ENCODE data around the gene SHCBP1L. TPM values are rescaled to one million over a fixed set of nuclear protein-coding genes. Genes with fewer than 3 reads are reported as not detected.

Gene SHCBP1L
- polyA plus RNA-seq, 5 donors = 0.12 to 0.86 (median 0.45) TPM

DNA sequence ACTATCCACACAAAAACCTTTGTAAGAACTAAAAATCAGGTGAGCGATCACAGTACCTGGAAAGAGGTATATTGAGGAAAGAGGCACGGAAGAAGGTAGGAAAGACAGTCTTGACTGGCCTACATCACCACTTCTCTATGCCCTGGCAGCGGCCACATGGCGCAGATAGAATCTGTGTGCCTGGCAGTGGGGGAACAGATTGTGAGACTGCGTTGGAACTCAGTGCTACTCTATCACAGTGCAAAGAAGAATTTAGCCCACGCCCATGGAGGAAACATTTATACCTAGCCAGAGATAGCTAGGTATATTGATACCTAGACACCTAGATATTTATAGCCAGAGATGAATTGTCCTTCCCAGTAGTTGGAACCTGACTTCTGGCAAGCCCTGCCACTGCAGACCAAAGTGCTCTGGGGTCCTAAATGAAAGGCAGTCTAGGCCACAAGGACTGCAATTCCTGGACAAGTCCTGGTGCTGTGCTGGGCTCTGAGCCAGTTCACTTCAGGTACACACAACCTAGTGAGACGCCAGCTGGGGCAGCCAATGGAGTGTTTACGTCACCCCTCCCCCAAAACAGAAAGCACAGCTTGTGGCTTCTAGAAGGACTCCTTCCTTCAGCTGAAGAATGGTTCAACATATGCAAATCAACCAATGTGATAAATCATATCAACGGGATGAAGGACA, 61.9 kb downstream of the SHCBP1L start:
- DNase-seq = no peak

GRCh38 chr1:182889997-182890396, 63.0 kb downstream of the SHCBP1L start:
- no peak for DNase-seq

DNA sequence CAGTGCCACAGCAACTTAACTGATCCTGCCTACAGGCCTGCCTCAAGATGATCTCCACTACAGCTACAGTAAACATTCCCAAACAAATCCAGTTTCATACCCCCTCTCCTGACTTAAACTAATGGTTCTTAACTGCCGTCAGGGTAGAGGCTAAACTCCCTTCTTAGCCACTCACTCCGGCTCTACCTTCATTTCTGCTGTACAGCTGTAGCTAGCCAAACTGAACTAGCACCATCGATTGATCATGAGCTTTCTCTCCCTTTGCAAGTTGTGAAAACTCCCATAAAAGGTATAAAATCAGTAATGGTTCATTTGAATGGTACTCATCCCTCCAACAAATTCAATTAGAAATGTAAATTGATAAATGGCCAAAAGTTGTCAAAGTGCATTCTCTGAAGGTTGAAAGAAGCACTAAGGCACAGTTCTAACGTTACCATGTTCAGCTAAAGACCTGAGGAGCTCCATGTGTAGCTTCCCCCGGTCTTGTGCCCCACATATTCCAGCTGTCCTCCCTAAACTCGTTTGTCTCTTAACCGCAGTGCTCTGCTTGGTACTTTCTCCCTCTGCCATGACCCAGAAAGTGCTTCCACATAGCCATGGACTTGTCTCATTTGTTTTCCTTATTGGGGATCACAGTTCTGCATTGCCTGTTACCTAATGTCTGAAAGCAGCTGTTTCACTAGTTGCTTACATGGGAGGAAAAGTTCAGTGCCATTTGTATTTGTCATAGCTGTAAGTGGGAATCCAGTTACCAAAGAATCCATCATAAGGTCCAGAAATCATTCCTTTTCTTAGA, 64.0 kb downstream of the SHCBP1L start:
- no peak for DNase-seq

DNA sequence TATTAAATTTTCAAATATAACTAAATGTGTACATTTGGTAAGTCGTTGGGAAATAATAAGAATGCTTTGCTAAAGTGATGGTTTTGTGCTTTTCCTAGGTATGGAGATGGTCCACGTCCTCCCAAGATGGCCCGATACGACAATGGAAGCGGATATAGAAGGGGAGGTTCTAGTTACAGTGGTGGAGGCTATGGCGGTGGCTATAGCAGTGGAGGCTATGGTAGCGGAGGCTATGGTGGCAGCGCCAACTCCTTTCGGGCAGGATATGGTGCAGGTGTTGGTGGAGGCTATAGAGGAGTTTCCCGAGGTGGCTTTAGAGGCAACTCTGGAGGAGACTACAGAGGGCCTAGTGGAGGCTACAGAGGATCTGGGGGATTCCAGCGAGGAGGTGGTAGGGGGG, 66.0 kb downstream of the SHCBP1L start:
- DNase-seq = no peak

- DNase-seq = no peak
Measured at GRCh38 chr1:182885591-182885990, 67.4 kb downstream of the SHCBP1L start.

GRCh38 chr1:182884872-182885271, 68.1 kb downstream of the SHCBP1L start:
- DNase-seq = no peak

GRCh38 chr1:182877842-182878241, 75.1 kb downstream of the SHCBP1L start:
- DNase-seq = no peak

- DNase-seq = no peak
Measured at GRCh38 chr1:182877331-182877730, 75.6 kb downstream of the SHCBP1L start.

GRCh38 chr1:182875889-182876288, 77.1 kb downstream of the SHCBP1L start:
- no peak for DNase-seq

DNA sequence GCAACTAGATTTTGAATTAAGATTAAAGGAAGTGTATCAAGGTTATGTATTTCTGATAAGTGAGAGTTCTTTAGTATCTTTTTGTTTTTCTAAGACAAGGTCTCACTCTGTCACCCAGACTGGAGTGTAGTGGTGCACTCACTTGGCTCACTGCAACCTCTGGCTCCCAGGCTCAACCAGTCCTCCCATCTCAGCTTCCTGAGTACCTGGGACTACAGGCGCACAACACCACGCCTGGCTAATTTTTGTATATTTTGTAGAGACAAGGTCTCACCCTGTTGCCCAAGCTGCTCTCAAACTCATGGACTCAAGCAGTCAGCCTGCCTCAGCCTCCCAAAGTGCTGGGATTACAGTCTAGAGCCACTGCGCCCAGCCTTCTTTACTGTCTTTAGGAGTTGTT, 80.1 kb downstream of the SHCBP1L start:
- DNase-seq = no peak

GRCh38 chr1:182869241-182869666, 83.7 kb downstream of the SHCBP1L start:
- DNase-seq = no peak

GRCh38 chr1:182867861-182868260, 85.1 kb downstream of the SHCBP1L start:
- DNase-seq = no peak

- DNase-seq = no peak
Measured at GRCh38 chr1:182863940-182864339, 89.0 kb downstream of the SHCBP1L start.

DNA sequence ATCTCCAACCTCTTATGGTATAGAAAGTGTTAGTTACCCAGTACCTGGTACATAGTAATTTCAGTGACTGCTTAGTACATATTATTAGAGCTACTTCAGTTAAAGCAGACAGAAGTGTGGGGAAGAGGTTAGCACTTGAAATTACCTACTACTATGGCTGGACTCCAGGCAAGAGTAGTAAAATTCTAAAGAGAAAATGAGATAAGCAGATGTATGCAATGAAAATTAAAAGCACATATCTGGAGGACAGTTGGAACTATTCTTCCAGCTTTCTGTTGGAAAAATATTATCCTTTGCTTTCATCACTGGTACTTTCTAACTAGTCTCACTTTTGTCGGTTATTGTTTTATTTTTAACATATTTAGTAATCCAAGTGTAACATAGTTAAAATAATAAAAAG, 90.1 kb downstream of the SHCBP1L start:
- DNase-seq = no peak

DNA sequence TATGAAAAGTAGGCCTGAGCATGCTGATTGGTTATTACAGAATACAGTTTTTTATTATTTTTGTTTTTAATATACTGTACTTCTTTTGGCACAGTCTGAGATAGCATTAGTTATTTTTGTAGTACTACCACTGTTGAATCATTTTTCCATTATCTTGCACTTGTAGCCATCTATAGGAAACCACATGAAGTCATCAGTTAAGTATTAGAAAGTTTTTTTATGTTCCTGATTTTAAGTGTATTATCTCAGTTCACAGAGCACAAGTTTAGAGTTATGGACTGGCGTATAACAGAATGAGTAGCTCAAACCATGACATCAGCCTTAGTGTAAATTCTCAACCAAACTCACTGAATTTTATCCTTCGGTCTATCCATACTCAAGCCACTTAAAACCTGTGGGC, 91.0 kb downstream of the SHCBP1L start:
- no peak for DNase-seq

DNA sequence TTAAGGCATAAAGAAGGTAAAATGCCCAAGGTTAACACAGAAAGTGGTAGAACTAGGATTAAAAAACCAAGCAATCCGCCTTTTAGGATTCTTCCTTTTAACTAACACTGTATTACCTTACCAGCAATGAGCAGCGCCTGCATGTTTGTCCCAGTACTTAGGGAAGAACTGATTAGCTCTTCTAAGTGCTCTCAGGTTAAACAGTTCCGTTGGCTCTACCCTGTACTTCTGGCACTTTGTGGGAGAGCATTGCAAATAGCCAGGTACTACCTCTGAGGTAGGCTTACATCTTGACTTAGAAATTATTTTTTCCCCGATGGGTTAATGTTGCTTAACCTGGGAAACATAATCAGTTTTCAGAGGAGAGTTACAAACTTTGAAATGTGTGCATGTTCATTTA, 92.3 kb downstream of the SHCBP1L start:
- no peak for DNase-seq

DNA sequence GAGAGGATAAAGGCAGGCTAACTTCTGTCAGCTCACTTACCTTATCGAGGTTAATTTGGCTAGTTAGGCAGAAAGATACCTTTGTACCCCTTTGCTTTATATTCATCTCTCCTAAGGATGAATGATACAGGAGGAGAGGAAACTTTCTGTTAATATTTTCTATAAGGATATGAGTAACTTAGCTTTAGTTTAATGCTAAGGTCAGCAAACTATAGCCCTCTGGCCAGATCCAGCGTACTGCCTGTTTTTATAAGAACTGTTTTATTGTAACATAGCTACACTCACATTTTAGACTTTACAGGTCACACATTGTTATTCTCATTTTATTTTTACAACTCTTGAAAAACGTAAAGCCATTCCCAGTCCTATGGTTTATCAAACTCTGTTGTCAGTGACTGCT, 95.8 kb downstream of the SHCBP1L start:
- no peak for DNase-seq

DNA sequence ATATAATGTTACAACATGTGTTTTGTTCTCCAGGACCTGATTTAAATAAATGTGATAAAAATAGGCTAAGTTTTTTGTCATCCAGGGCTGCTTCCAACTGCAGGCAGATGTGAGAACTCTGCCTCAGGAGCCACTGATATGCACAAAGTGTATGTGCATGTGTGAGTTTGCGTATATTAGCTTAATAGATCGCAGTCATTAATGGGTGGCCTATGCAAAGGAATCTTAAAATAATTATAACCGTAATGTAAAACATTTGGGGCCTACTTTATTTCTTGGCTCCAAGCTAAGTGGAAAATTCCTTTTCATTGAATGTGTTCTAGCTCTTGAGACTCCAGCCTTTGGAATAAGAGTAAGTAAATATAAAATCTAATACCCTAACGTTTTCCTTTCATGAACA, 97.1 kb downstream of the SHCBP1L start:
- no peak for DNase-seq

DNA sequence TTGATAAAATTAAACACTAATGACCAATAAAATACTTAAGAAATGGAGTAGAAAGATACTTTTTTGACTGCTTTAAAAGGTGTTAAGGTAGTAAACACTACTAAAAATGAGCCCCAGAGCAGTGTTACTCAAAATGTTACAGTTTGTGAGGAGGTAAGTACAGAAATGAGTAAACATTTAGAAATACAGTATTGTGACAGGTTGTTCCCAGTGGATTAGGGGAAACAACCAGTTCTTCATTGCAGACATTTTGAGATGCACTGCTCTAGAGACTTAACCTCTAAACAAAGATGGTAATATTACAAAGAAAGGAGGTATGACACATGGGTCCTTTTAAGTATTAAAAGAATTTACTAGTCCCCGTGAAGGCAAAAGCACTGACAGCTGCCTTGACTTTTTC, 101.1 kb downstream of the SHCBP1L start:
- no peak for DNase-seq

- DNase-seq = no peak
Measured at GRCh38 chr1:182850319-182850718, 102.6 kb downstream of the SHCBP1L start.

Data from right lung (tissue), 5 donors.